CD1c-positive myeloid dendritic cell (primary cell): Measurements from ENCODE around the gene CCDC24.

Experiments used
- DNase-seq: peaks from one replicate; pipeline ENCODE4 v3.0.0-alpha.2; 2016; ENCODE audit errors: extremely low spot score

The CCDC24 gene

DNA sequence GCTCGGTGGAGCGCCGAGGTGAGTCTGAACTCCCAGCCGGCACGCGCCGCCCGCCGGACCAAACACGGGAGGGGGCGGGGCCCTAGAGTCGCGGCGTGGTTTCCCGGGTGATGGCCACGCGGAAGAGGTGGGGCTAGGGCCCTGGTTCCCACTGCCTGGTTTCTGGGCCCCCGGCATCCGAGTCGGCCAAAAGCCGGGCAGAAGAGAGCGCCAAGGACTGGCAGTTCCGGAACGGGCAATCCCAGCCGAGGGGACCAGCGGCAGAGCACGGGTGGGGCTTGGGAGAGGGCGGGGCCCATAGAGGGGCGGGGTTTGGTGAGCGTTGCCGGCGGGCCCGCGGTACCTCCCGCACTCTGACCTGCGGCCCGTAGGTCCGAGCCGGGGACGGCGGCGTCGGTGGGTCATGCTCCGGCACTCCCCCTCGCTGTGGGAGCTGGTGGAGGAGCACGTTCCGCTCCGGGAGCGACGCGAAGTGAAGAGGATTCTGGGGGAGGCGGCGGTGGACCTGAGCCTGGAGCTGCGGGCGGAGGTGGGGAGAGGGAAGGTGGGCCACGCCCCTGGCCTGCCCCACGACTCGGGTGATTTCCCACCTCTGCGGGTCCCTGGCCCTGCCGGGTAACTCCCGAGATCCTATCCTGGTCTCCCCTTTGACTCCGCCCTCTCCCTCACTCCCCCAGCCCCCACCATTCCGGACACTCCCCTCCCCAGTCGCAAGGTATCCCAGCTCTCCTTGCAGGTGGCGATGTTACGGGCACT is at the start of gene CCDC24:
Gene CCDC24, plus strand, starts transcription at position 124 of the 756 bp plus-strand sequence. Its CDS starts 280 bp downstream, at position 404.
- DNase-seq: peak; percentile 84

DNA sequence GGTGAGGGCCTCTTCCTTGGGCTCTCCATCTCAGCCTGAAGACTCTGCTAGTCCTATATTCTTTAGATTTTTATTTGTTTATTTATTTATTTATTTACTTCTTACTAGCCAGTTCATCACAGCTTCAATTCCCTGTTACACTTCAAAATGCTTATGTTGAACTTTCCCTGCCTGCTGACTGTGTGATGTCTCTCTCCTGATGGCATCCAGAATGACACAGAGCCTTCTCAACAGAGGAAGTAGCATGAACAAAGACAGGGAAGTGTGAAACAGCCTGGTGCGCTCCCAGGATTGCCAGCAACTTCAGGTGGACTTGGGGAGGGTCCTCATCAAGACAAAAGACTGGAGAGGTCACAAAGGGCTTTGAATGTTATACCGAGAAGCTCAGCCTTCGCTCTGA is 49.0 kb upstream of the CCDC24 start:
- no peak for DNase-seq

DNA sequence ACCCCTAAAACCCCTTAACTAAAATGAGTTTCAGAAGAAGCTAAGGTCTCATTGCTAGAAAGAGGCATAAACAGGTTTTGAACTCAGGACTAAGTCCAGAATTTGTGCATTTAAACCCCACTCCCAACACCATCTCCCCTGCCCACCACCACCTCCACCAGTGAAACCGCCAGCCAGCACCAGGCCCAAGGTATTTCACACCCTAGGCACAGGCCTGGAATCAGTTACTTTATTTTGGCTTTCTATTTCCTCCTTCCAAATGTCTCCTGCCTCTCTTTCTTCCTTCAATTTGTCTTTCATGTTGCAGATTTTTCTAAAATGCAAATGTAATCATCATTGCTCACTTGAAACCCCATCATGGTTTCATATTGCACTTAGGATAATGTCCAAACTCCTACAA is 46.5 kb upstream of the CCDC24 start:
- DNase-seq: no peak

DNA sequence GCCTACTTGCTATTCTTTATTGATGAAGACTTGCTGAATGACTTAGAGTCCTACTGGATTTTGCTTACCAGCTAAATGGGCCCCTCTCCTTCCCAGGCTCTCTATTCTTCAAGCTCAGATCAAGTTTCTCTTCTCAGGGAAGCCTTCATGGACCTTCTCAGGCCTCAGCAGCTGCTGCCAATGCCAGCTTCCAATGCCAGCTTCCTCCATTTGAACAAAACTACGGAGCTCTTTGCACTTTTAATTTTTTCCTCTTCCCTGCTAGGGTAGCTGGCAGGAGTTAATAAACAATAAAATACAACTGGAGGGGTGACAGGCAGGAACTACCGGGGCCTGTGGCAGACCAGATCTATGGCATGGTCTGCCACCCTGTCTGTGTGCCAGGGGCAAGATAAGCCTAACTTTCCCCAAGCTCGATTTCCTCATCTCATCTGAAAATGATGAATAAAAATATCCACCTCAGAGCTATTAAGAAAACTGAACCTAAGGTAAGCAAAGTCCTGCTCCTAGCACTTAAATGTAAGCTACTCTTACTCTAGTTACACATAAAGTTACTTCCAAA is 45.6 kb upstream of the CCDC24 start:
- no peak for DNase-seq

DNA sequence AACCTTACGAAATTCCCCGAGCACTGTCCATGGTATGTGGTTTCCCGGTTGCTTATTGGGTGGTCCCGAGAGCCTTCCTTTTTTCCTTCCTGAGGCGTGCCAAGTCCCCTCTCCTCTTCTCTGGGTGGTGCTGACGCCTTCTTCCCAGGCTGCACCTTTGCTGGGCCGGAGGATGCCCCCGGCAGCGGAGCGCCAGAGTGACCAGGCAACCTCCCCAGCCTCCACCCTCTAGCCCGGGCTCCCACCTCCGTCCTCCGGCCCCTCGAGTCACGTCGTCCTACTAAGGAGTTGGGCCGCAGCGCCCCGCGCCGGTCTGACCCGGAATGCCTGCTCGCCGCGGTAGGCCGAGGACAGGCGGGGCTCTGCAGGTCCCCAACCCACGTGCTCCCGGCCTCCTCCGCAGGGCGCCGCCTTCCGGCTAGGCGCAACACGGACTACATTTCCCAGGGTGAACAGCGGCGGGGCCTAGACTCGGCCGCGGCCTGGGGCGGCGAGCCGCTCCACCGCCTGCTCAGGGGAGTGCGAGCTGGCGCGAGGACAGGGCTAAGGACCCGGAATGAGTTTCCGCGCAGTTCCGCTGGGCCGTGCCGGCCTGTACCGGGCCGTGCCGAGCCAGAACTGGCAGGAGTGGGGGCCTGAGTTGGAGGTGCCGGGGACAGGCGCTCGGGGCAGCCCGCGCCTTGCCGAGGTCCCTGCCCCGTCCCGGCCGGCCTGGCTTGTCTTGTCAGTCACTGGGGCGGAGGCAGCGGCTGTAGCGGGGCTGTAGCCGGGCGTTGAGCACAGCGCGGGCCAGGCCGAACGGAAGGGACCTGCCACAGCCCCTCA is 45.0 kb upstream of the CCDC24 start, which contains the start of gene IPO13:
Gene IPO13, plus strand, starts transcription at position 715 of the 825 bp plus-strand sequence. CDS start 651 bp downstream, outside the sequence.
- peak; percentile 98 for DNase-seq

DNA sequence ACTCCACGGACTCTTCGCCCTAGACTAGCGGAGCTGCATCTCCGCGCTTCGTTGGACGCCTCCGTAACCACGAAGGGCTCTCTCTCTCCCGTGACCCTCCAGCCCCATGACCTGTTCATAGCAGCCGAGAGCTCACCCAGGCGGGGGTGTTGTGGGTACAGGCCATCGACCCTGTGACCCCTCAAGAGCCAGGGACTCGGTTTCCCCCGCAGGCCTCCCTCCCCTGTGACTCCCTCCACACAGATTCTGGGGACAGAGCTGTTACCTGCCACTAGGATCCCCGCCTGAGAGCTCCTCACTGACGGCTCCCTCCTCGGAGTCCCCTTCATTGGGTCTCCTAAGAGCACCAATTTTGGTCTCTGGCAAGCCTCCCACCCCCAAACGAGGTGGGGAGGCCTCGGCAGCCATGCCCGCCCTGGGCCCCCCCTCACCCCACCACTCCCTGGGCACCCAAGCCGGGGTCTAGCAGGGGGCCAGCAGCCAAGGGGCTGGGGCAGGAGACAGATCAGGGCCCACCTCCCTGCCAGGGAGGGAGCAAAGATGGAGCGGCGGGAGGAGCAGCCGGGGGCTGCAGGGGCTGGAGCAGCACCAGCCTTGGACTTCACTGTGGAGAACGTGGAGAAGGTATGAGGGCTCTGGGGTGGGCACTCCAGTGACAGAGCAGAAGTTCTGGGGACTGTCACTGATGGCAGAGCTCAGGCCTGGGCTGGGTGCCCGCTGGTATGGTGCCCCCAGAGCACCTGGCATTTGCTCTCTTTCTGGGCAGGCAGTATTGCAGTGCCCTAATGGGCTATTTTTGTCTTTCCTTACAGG is 44.1 kb upstream of the CCDC24 start:
- DNase-seq: no peak

DNA sequence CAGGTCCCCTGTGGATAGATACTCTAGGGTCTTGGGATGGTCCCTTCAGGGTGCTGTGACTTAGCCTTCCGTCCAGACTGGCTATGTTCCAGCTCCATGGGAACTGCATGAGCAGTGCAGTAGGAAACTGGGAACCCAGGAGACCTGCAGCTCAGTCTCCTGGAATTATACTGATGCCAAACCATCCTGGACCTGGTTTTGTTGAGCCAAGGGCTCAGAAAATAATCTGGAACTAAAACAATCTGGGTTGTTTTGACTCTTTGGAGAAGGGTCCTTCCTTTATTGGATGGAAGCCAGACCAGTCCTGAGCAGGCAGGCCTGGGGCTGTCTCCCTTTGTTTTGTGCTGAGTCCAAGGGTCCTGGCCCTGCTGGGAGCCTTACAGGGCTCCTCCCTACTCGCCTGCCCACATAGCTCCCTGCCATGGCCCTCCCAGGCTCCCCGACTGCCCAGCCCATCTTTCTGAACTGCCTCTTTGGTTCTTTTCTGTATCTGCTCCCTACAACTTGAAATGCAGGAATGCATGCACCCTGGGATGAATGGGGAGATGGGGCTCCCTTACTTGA is 43.4 kb upstream of the CCDC24 start:
- DNase-seq: no peak

DNA sequence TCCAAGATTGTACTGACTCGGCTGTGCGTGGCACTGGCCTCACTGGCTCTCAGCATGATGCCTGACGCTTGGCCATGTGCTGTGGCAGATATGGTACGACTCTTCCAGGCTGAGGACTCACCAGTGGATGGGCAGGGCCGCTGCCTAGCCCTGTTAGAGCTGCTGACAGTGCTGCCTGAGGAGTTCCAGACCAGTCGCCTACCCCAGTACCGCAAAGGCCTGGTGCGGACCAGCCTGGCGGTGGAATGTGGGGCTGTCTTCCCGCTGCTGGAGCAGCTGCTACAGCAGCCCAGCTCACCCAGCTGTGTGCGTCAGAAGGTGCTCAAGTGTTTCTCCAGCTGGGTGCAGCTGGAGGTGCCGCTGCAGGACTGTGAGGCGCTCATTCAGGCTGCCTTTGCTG is 41.7 kb upstream of the CCDC24 start:
- no peak for DNase-seq

DNA sequence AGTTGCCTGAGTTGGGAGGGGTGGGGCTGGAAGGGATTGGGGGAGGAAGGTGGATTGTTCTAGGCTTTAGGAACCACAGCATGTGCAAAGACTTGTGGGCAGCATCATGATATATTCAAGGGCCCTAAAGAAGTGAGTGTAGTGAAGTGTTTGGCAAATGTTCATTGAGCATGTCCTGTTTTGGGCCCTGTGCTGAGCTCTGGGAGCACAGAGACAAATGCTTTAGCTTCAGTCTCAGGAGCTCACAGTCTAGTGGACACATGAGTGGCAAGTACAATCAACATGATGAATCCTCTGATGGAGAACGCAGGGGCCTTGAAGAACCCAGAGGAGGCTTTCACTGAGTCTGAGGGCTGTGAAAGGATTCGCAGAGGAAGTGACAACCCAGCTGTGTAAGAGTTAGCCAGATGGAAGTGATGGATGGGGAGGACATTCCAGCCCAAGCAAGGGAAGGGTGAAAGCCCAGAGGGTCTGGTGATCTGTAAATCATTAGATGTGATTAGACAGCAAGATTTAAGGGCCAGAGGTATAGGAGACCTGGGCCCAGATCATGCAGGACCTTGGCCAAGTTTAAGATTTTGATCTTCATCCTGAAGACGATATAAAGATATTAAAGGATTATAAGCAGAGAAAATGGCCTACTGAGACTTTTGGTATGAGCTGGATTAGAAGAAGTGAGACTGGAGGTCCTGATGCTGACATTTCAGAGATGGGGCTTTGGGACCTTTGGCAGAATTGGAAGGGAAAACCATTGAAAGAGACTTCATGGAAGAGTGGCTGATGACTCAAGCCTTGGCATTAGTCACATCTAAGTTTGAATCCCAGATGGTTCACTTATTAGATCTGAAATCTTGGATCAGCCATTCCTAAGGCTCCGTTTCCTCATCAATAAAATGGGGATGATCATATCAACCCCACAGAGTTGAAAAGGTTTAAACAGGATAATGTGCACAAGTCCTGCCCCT is 40.1 kb upstream of the CCDC24 start:
- DNase-seq: no peak

DNA sequence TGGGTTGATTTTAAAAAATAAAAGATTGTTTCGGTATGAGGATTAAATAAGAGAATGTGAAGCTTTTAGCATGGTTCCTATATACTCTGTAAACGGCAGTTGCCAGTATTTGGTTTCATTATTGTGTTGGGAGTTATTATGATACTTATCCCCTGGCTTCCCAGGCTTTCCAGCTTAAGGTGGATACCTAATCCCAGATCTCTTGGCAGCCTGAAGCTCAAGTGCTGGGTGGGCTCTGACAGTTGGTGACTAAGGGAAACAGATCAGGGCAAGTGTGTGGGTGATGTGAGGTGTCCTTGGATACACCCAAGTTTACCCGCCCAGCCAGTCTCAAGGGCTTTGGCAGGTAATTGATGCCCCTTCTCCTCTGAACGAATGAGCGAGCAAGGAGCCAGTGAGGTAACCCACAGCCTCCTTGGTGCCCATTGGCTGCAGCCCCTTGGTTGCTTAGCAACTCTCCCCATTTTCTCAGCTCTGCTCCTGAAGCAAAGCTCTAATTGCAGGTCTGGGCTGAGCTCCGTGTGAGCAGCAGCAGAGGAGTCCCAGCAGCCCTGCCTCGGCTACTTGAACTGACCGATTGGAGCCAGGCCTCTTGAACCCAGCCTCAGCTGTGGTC is 38.6 kb upstream of the CCDC24 start:
- DNase-seq: no peak

DNA sequence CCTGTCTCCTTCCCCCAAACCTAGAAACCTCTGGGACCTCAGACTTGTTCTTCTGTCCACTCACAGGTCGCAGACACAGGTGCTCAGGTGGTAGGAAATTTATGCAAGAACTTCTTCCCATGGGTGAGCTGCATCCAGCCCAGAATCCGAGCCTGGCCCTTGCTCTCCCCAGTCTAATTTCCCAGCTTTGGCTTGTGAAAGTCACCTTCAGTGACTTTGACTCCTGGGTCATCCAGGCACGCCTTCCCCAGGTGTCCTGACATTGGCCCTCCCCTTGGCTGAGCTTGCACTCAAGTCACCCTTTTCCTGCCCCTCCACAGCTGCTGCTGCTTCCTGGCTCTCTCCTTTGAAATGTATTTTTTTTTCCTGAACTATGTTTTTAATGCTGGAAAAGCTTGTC is 38.0 kb upstream of the CCDC24 start:
- no peak for DNase-seq

DNA sequence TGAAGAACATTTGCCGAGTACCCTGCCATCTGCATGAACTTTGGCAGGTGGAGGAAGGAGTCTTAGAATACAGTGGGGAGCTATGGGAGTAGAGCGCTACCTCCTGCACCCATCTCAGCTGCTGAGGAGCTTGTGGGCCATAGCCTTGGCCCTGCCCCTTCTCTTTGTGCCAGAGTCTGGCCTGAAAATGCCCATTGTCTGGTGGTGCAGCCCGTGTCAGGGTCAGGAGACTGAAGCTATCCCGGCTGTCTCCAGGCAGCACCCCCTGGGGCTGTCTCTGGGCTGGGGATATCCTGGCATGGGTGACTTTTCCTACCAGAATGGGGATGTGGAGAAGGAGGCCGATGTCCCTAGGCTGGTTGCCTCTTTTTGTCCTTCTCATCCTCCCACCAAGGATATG is 37.4 kb upstream of the CCDC24 start:
- no peak for DNase-seq

DNA sequence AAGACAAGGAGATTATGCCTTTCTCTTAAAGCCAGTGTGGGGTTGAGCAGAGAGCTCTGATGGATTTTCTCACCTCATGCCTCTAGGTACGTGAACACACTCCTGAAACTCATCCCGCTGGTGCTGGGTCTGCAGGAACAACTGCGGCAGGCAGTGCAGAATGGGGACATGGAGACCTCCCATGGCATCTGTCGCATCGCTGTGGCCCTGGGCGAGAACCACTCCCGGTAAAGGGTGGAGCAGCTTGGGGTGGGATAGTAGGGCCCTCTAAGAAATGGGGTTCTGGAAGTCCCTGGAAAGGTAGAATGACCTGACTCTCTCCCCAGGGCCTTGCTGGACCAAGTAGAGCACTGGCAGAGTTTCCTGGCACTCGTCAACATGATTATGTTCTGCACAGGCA is 35.2 kb upstream of the CCDC24 start:
- DNase-seq: no peak

DNA sequence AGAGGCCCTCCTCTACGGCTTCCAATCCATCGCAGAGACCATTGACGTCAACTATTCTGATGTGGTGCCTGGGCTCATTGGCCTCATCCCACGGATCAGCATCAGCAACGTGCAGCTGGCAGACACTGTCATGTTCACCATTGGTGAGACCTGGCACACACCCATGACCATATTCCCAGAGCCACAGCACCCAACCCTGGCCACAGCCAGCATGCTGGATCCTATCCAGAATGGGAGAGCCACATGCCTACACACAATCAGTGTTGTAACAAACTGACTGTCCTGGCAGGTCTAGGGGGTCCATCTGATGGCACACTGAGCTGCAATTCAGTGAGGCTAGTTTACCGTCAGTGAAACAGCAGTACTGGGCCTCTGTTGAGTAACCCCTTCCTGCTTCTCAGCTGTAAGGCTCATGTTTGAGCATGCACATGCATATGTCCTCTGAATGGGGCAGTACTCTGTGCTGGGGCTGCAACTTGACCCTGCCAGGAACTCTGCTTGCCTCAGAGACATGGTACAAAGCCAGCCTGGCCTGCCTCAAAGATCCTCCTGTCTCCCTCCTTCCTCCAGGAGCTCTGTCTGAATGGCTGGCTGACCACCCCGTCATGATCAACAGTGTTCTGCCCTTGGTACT is 33.9 kb upstream of the CCDC24 start:
- DNase-seq: no peak

DNA sequence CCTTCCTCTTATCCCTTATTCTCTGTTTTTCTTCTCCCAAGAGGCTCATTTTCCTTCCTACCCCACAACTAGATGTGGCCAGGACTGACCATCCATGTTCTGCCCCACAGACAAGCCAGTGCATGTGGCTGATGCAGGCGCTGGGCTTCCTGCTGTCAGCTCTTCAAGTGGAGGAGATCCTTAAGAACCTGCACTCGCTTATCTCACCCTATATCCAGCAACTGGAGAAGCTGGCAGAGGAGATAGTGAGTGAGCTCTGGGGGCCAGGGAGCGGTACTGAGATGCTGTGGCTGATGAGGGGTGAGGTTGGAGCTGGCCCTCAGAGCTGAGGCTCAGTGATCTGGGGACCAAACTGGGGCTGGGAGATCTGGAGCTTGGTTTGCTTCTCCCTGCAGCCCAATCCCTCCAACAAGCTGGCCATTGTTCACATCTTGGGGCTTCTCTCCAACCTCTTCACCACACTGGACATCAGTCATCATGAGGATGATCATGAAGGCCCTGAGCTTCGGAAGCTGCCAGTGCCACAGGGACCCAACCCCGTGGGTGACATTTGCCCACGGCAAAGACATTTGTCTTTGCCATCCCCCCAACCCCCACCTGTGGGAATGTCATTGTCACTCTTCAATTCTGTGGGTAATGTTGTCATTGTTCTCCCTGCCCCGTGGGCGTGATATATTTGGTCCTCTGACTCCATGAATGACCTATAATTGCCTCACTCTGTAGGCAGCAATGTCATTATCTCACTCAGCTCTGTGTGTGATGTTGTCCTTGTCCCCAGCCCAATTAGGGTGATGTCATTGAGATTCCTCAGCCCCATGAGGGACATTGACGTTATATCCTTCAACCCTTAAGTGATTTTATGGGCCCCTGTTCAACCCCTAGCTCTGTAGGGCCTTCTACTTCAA is 32.8 kb upstream of the CCDC24 start:
- DNase-seq: no peak

DNA sequence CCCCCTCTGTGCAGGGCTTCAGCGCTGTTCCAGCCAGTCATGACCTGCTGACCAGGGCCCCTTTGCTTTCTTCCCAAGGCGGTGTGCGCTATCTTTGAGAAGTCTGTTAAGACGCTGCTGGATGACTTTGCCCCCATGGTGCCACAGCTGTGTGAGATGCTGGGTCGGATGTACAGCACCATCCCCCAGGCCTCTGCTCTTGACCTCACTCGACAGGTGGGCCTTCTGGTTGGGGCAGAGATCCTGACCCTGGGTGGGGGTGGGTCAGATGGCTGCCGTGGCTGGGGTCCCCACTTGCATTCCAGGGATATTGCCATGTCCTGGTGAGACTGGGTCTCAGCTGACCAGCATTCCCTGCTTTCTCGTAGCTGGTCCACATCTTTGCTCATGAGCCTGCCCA is 30.6 kb upstream of the CCDC24 start:
- DNase-seq: no peak

DNA sequence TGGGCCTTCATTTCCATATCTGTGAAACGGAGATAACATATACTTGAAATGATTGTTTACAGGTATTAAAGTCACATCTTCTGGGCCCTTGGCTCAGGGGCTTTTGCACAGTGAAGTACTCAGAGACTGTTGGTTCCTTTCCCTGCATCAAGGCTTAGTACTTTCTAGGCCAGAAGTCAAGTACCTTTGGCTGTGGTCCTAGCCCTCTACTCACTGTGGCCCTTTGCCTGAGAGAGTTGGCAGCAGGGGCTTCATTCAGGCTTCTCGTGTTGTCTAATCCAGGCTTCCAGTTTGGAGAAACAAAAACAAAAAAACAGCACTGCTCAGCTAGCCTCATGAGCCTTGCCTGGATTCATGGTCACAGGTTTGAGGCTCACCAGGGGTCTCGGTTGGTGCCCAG is 29.7 kb upstream of the CCDC24 start:
- no peak for DNase-seq

DNA sequence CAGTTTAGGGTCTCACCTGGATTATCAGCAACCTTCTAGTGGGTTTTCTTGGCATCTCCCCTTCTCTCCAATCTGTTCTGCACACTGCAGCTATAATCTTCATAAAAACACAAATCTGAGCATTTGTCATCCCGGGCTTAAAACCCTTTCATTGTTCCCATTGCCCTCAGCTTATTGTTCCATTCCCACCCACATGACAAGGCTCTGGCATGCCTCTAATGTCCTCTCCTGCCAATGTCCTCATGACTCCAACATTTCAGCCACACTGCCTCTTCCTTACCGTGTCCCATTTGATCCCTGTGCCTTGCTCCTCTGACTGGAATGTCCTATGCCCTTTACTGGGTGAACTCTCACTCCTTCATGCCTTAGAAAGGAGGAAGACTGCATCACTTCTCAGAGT is 29.1 kb upstream of the CCDC24 start:
- no peak for DNase-seq
